Retina (tissue), 1 donor: ENCODE data around the gene CASP12.

Experiments
- DNase-seq: peaks from one replicate; pipeline ENCODE4 v3.0.0-alpha.2; 2016

CASP12 gene

DNA sequence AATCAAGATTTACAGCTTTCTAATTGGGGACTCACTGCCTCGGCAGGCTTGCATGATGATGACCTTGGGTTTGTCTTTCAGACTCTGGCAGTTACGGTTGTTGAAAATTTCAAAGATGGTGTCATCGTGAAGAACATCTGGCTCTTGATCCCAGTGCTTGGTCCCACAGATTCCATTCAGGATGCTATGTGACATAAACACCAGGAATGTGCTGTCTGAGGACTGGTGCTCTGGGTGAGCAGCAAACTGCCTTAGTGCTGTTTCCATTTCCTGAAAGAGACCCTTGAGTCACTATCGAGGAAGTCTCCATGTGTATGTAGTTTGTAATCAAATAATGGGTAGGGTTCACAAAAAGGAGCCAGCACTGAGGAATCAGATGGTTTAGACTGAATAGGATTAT is 7.1 kb downstream of the CASP12 start:
- no peak for DNase-seq

DNA sequence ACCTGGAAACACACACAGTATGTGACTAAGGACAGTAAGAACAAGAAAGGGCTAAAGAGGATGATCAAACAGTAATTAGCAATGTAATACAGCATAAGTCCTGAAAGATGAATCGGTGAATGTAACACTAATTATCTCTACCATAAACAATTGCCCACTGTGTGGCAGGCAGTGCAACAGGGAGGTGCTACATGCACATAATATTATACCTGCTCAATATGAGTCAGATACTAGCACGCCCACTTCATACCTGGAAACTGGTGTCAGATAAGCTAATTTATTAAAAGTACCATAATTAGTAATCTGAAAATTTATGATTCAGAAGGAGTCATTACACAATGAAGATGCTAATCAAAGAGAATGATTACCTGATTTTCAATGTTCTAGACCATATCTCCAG is 14.9 kb downstream of the CASP12 start:
- no peak for DNase-seq

DNA sequence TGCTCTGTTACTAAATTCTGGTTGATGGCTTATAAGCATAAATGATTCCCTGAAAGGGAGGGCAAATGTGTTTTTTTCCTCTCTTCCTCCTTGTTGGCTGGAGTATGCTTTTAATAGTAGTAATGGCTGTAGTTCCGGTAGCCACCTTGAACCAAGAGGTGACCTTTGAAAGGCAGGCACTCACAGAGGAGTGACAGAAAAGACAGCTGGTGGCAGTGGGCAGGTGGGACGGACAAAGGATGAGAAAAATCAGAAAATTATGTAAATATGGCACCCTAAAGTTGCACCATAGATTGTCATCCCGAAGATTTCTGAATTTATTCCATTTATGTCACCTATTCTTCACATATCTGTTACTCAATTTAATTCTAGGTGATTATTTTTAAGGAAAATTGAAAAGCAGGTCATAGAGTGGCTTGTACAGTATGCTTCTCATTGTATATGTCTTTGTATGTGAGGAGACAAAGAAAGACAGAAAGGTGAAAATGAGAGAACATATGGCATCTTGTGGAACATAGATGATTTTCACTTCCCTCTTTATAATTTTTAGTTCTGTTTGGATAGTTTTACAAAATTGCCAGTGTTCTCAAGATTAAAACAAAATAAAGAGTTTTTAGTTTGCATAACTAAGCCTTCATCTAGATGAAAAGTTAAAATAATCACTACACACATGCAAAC is 17.0 kb downstream of the CASP12 start:
- DNase-seq, result no peak

DNA sequence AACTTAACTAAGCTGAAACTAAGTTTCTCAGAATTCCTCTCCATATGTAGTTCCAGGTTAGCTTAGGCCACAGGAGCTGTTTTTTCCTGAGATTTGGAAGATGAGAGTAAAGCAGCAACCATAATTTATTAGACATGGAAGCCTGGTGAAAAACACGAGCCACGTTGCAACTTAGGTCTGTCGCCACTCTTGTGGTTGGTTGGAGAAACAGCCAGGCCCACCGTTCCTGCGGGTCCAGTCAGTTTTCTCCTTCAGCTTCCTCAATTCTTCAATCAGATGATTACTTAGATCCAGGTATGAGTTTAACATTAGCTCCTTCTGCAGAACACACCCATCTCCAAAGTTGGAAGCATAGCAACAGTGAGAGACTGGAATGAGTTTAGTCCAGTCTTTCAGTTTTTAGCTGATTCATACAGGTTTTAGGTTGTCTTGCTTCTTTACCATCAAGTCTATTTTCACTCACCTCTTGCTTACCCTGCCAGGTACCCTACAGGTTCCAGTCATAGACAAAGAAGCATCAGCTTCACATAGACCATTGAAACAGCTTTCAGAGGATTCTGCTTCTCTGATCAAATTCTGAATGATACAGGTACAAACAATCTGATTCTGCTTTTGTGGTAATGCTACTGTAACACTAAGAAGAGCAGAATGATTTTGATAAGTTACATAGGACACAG is 18.6 kb downstream of the CASP12 start:
- DNase-seq, result no peak

DNA sequence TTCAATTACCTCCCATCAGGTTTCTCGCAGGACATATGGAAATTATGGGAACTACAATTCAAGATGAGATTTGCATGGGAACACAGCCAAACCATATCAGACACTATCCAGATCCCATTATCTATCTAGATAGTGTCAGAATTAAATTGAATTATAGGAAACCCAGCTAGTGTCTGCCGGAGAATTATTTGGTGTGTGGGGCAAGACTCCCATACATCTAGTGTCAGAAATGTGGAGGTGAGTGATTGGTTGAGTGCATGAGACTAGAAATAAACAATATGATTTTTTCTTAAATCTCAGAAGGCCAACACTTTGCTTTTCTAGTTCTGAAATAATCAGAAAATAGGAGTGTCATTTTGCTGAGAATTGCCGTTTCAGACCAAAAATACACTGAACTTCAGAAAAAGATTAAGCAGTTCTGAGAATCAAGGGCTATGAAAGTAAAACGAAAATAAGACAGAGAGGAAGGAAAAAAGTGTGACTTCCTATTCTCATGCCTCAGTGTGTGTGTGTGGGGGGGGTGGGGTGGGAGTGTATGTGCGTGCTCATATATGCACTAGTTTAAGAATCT is 21.3 kb downstream of the CASP12 start:
- DNase-seq, result no peak

DNA sequence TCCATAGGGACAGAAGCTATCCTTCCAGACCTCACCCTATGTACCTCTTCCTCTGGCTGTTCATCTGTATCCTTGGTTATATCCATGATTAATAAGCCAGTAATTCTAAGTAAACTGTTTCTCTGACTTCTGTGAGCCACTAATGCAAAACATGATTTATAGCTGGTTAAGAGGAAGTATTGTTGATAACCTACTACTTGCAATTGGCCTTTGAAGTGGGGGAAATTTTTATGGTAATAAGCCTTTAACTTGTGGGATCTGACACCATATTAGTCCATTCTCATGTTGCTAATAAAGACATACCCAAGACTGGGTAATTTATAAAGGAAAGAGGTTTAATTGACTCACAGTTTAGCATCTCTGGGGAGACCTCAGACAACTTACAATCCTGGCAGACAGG is 21.9 kb downstream of the CASP12 start:
- no peak for DNase-seq

DNA sequence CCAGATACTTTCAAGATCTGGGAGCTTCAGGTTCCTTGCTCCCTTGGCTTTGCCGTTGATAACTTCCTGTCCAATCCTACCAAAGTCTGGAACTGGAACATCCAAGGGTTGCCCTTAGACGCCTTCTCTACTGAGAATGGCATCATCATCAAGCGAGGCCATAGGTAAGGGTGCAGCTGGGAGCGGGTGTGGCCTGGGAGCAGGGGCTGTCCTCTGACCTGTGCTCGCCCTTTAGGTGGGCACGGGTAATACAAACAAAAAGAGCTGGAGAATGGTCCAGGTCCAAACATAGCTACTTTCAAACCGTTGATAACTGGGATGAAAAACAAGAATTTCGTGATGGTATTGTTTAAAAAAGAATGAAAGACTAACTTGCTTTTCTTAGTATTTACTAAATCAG is 25.0 kb downstream of the CASP12 start:
- no peak for DNase-seq

DNA sequence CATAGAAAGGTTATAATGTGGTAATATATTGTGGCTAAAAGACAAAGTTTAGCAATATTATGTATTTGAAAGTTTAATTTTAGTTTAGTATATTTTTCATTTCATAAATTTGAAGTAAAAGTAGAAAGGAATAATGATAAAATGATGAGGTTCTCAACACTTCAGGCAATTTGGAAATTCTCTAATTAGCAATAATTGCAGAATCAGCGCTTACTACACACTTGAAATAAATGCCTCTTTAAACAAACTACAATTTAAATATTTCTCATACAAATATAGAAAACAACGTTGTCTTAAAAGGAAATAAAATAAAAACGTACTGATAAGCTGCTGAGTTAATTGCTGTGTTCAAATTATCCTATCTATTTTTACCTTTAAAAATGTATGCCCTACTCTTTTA is 25.9 kb downstream of the CASP12 start:
- no peak for DNase-seq

DNA sequence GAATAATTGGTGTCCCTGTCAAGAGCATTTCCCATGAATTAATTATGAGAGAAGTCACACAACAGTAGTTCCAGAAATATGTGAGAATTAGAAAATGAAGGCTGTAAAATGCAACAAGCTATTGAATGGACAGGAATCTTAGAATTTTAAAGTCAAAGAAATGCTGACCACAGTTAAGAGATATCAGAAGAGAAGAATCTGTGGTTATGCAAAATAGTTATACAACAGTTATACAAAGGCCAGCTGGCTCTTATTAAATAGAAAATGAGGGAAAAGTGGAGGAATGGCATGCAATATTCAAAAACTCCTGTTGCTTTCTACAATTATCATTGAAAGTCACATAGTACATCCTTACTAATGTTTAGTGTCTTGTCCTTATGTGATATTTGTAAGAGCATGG is 27.4 kb downstream of the CASP12 start:
- no peak for DNase-seq

DNA sequence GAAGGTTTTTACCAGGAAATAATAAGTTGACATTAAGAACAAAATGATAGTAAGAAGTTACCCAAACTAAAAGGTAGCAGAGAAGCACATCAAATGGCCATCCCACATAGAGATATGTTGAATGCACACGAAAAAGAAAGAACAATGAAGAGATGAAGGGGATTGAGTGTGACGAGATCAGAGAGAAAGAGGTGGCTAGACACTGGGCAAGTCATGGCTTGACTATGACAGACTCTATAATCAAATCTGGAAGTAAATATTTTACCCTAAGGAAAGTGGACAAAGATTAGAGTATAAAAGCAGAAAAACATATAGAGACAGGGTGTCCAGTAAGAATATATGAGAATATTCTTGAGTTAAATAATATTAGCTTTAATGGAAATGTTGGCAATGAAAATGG is 31.4 kb downstream of the CASP12 start:
- DNase-seq, result no peak

DNA sequence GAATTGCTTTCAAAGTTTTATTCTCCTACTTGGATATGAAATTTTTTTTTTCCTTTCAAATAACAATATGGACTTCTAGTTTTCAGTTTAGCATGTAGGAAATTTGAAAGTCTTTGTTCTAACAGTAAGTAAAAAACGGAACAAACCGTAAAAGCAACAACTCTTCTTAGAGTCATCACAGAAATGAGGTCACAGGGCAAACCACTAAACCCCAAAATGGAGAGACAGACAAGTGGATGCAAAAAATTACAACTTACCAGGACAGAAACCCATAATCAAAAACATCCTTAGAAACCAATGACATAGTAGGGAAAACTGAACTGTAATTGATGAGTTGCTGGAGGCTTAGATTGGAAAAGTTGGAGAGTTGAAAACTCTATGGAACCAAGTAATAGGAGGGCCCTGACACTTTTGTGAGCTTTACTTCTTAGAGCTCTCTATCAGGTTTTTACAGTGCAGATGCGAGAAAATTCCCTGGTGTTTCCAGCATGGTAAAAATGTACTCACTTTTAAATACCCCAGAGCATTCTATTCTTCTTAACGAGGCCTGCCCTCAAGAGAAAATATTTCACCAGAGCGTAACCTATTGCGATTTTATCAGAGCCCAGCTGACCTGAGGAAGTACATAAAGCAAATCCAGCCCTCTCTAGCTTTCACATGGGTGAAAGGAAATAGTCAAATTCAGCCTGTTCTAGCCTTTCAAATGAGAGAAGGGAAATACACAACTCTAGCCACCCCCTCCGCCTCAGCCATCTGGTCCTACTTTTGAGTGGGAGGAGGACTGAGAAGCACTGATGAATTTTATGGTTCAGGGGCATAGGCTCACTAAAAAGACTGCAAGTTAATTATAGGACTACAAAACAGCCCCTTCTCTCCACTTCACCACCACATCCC is 39.1 kb downstream of the CASP12 start:
- DNase-seq, result no peak

DNA sequence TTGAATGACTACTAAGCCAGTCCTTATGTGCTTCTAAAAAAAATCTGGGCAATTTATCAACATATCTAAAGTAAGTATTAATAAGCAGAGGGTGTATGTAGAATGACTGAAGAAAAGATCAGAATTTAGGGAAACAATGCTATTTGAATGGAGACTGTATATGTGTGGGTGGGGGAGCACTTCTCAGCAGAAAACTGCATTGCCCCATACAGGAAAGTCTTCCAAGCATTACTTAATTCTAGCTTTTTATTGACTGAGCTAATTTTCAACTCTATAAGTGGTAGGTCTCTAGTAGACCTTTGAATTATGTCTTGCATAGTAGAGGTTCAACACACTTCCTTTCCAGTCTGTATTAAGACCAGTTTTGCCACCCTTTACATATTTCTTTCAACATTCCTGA is 41.7 kb downstream of the CASP12 start:
- no peak for DNase-seq

DNA sequence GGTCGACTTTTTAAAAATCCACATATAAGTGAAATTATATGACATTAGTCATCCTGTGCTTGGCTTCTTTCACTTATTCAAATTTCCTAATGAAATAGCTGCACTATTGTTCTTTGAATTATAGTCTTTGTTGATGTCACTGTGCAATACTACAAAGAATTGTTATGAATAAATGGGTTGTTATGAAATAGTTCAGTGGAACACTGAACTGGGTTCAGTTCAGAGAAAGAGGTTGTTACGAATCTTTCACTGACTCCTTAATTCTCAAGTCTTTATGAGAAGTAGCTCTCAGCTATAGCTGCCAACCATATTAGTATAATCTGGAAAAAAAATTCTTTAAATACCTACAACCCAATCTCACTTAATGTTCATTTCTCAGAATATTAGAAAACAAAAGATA is 42.3 kb downstream of the CASP12 start:
- no peak for DNase-seq

DNA sequence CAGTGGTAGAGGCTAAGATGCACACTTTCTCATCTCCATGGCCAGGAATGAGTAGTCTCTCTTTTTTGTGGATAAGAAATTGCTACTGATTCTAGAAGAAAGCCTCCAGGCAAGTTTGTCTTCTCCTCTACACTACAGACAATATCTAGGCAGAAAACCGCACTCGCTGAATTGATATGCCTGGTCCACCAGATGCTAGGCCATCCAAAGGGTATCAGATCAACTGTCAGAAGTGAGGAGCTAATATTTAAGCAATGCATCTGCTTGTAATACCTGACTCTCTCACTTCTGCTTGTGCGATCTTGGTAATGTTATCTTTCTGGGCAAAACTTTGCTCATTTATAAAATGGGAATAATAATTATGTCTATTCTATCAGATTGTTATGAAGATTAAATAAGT is 45.0 kb downstream of the CASP12 start:
- no peak for DNase-seq

DNA sequence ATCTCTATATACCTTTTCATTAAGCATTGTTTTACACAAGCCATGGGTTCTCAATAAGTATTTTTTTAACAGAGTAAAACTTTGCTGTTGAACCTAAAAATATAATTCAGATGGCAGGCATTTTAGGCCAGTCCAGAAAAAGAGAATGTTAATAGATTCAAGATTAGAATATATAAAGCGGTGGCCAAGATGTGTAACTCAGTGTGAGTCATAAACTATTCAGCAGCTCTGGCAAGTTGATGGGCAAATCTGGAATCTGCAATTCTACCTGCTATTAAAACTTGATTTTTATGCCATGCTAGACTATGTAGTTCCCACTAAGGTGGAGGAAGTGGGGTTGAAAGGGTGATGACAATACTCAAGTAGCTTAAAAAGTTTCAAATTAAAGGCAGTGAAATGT is 45.4 kb downstream of the CASP12 start:
- DNase-seq, result no peak

DNA sequence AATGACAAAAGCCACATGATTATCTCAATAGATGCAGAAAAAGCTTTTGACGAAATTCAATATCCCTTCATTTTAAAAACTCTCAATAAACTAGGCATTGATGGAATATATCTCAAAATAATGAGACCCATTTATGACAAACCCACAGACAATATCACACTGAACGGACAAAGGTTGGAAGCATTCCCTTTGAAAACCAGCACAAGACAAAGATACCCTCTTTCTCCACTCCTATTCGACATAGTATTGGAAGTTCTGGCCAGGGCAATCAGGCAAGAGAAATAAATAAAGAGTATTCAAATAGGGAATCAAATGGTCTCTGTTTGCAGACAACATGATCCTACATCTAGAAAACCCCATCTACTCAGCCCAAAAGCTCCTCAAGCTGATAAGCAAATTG is 52.0 kb downstream of the CASP12 start:
- DNase-seq, result no peak

DNA sequence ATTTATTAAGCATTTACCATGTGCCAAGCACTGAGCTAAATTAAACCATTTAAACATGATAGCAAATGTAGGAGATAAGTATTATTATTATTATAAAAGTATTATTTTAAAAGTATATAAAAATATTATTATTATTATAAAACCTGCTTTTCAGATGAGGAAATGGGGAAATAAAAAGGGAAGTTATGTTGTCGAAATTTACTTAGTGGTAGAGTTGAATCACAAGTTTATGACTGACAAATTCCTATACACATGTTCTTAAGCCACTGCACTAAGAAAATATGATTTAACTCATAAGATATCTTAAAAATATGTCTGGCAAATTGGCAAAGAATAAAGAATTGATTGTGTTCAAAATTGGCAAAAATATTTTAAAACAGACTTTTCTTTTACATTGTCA is 53.8 kb downstream of the CASP12 start:
- no peak for DNase-seq

DNA sequence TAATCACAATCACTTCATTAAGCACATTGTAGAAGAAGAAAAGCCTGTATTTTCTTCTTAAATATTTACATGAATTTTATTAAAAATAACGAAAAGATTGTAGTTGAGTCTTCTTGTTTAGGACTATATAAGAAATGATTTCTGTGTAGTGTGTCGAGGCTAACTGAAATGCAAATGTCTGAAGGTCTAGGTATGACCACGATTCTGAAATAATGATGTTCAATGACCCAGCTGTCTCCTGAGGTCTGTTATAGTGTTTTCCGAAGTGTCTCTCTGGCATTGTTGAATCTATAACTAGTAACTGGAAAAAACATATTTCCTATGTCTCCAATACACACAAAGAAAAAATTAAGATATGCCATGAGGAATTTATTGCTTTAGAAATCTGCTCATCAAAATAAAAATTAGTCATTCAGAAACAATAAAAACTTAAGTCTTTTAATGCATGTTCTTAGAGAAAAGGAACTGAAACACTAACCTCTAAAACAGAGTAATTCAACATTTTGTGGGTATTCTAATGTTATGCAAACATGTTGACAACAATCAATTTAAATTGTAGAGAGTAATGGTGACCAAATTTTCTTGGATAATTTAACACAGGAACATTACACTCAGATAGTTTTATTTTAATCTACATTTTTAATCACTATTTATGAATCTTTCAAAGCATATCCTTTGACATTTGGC is 55.0 kb downstream of the CASP12 start:
- DNase-seq, result no peak

DNA sequence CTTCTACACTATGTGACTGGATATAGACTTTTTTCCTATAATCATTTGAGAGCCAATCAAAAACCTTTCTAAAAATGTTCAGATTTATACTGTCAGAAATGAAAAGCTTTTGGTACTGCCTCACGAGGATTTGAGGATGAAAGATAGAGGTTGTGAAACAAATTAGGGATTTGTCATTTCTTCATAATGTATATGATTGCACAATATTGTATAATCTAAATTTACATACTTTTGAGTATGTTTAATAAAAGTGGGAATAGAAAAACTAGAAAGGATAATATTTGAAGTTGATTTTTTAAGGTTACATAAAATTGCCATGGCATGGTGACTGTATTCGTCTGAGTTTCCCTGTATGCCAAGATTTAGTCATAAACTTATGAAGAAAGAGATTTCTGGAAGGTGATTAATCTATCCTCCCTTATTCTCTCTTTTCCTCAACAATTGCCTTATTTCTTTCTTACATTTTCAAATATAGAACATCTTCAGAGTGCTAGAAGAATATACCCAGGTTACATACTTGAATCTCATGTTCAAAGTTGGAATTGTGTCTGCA is 56.2 kb downstream of the CASP12 start:
- no peak for DNase-seq

DNA sequence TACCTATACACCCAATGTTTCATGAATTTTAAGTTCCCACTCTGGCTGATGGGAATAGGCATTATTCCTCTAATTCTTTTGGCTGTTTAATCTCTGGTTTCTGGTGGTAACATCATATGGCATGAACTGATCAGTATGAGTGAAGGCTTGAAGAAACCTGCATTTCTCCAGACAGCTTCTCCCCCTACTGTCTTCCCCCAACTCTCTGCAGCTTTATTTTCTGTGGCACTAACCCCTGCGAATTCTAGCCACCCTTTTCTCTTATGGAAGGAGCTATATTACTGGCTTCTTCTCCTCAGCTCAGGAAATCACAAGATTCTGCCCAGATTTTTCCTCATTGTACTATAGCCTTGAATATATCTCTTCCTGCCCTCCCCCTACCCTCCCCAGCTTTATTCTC is 57.1 kb downstream of the CASP12 start:
- no peak for DNase-seq

DNA sequence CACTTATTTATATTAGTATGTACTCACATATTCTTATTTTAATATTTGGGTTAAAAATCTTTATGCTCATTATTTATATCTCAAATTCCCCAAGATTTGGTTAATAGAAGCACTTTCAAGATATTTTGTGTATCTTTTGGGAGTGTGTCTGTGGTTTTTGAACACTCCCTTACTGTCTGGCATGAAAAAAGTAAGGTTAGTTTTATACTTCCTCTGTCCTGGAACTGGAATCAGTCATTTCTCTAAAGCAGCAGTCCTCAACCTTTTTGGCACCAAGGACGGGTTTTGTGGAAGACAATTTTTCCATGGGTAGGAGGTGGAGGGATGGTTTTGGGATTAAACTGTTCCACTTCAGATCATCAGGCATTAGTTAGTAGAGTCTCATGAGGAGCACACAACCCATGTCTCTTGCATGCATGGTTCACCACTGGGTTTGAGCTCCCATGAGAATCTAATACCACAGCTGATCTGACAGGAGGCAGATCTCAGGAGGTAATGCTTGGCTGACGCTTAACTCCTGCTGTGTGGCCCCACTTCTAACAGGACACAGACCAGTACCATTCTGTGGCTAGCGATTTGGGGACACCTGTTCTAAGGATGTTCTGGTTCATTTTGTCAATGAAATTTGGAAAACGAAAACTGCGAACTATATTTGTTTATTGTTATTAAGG is 60.2 kb downstream of the CASP12 start:
- no peak for DNase-seq

DNA sequence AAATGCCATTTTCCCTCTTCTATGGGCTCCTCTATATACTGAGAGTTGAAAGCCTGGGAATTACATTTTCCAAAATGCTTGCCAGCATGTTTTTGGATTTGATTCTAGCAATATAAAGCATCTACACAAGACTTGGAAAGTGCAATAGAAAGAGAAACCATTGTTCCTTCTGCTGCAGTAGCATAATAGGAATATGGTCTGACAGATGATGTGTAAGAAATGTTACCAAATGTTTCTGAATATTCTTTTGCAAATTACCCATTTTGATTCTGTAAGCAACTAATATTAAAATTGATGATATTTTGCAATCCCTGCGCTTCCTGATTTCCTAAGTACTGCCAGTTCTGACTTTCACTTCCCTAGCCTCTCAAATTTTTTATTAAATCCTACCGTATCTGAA is 61.6 kb downstream of the CASP12 start:
- no peak for DNase-seq
